ENCODE data around the gene CCDC172. TPM values are rescaled to one million over a fixed set of nuclear protein-coding genes. Genes with fewer than 3 reads are reported as not detected.
"Not testable (repeated sequence)": the region's sequence is repeated elsewhere in the genome, so short reads cannot be mapped to it uniquely, and the experiment has no call there.

CCDC172 gene
- total RNA-seq, 1 donor from 2014 or later, result not detected

DNA sequence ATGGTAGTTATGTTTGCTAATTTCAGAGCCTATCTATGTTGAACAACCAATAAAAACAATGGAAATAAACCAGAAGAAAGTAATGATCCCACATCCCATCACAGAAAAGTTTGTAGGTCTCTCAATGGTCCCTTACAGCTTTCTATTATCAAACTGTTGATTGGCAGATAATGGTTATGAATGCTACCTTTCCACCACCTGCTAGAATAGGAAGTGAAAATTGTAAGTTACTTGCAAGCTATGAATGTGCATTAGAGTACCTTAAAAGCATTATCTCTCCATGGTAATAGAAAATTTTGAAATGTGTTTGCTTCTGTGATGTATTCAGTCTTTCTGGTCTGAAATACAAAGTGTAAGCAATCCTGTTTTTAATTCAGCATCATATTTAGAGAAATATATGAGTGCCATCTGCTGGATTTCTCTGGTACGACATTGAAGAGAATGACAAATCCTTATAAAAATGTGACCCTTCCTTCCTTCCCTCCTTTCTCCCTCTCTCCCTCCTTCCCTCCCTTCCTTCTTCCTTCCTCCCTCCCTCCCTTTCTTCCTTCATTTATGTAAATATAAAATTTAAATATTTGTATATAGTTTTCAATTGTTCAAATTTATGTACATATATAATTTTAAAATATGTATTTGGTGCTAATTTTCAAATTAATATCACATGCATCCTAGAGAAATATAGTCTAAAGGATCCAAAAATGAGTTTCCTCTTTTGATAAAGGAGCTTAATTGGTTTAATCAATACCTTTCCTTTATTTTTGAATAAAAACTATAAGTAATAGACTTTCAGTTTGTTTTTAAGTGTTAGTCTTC, 62.0 kb downstream of the CCDC172 start:
- Histone ChIP-seq H3K4me3 (no peak overlapping the region), H3K27me3 (ENCODE audit: low read depth) (peaks cover 9% of the 10 kb centered on the region), H3K27ac (replicated peaks) (no peak overlapping the region), H3K4me1 (no peaks in the 10 kb centered on the region), H3K36me3 (no peaks in the 10 kb centered on the region), H3K9me3 (replicated peaks) (no peaks in the 10 kb centered on the region)
- TF ChIP-seq, protein P1, sequence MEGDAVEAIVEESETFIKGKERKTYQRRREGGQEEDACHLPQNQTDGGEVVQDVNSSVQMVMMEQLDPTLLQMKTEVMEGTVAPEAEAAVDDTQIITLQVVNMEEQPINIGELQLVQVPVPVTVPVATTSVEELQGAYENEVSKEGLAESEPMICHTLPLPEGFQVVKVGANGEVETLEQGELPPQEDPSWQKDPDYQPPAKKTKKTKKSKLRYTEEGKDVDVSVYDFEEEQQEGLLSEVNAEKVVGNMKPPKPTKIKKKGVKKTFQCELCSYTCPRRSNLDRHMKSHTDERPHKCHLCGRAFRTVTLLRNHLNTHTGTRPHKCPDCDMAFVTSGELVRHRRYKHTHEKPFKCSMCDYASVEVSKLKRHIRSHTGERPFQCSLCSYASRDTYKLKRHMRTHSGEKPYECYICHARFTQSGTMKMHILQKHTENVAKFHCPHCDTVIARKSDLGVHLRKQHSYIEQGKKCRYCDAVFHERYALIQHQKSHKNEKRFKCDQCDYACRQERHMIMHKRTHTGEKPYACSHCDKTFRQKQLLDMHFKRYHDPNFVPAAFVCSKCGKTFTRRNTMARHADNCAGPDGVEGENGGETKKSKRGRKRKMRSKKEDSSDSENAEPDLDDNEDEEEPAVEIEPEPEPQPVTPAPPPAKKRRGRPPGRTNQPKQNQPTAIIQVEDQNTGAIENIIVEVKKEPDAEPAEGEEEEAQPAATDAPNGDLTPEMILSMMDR (IDR thresholded peaks at IDR 0.05; ENCODE audit: borderline replicate concordance), result peak; percentile 72
- DNase-seq, result no peak
- intact Hi-C loops (cut with micrococcal nuclease), result loop anchor here (5.0 kb wide), 1 partner anchor 1034 kb away; no protein-coding TSS in a partner anchor

DNA sequence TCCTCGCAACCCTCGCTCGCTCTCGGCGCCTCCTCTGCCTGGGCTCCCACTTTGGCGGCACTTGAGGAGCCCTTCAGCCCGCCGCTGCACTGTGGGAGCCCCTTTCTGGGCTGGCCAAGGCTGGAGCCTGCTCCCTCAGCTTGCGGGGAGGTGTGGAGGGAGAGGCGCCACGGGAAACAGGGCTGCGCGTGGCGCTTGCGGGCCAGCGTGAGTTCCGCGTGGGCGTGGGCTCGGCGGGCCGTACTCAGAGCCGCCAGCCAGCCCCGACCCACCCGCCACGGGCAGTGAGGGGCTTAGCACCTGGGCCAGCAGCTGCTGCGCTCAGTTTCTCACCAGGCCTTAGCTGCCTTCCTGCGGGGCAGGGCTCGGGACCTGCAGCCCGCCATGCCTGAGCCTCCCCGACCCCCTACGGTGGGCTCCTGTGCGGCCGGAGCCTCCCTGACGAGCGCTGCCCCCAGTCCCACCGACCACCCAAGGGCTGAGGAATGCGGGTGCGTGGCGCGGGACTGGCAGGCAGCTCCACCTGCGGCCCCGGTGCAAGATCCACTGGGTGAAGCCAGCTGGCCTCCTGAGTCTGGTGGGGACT, 69.1 kb downstream of the CCDC172 start:
- peaks cover 16% of the 10 kb centered on the region for H3K27me3 ChIP-seq (ENCODE audit: low read depth)
- DNase-seq; H3K36me3 ChIP-seq; H3K27ac ChIP-seq (replicated peaks); H3K4me3 ChIP-seq; intact Hi-C loops (cut with micrococcal nuclease); H3K4me1 ChIP-seq; H3K9me3 ChIP-seq (replicated peaks): not testable (repeated sequence)

DNA sequence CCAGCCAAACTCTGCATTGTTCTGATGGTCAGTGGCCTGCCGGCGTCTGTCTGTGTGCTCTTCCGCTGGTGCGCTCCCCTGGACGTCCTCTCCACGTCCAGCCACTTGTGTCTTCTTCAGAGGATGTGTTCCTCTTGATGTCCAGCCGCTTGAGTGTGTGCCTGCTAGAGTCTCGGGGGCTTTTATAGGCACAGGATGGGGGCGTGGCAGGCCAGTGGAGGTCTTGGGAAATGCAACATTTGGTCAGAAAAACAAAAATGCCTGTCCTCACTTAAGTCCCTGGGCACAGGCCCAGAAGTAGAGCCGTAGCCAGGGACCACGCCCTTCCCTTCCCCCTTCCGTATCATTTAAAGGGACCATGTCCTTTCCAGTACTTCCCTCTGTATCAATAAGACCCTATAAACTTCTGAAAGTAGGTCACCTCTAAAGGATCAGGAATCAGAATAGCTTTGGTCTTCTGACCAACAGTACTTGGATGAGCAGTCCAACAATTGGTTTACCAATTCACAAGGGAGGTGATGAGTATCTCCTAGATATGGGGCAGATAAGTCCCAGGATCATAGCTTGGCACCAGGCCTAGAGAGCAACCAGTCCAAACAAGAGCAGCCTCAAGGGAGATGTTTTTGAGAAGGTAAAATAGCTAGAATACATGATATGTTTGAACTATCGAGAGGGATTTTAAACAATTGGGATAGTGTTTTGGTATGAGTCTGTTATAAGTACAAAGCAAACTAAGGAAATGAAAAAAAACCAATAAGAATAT, 71.2 kb downstream of the CCDC172 start:
- Histone ChIP-seq H3K27ac (replicated peaks) (no peak overlapping the region), H3K4me1 (no peaks in the 10 kb centered on the region), H3K27me3 (ENCODE audit: low read depth) (peaks cover 15% of the 10 kb centered on the region), H3K36me3 (no peaks in the 10 kb centered on the region), H3K4me3 (no peak overlapping the region), H3K9me3 (replicated peaks) (no peaks in the 10 kb centered on the region)
- no peak for DNase-seq
- TF ChIP-seq, protein P1 (IDR thresholded peaks at IDR 0.05; ENCODE audit: borderline replicate concordance), result no peak
- intact Hi-C loops (cut with micrococcal nuclease), result no loop called here

DNA sequence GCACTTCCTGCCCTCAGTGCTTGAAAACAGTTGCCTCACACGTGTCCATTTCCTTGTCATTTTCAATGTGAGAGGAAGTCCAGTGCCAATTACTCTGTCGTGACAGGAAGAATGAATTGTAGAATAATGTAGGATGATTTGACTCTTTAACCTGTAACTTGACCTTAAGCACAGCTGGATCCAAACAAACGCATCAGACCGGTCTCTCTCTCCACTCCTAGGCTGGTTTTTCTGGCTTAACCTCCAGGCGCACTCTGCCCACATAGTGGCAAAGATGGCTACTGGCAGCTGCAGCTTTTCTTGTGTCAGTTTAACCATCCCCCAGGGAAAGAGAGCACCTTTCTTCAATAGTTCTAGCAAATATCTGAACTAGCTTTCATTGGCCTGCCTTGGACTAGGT, 74.0 kb downstream of the CCDC172 start:
- TF ChIP-seq, protein P1 (IDR thresholded peaks at IDR 0.05; ENCODE audit: borderline replicate concordance), result no peak
- no peak overlapping the region for H3K27ac ChIP-seq (replicated peaks)
- no peaks in the 10 kb centered on the region for H3K36me3 ChIP-seq
- H3K4me1 ChIP-seq, result no peaks in the 10 kb centered on the region
- DNase-seq, result no peak
- no peaks in the 10 kb centered on the region for H3K9me3 ChIP-seq (replicated peaks)
- H3K27me3 ChIP-seq (ENCODE audit: low read depth), result peaks cover 4% of the 10 kb centered on the region
- intact Hi-C loops (cut with micrococcal nuclease), result no loop called here
- no peak overlapping the region for H3K4me3 ChIP-seq

DNA sequence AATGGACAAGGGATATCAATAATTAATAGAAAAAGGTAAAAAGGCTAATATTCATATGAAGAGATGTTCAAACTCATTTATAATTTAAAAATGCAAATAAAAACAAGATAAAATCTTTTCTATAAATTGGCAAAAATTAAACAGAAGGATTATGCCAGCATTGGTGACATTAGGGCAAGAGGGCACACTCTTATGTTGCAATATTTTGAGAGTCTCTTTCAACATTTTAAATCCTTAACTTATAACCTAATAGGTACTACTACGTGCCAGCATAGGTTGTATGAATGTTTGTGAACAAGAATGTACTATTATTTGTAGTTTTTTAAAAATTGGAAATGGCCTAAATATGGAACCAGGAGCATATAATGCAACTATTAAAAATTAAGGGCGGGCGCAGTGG, 78.6 kb downstream of the CCDC172 start:
- no peaks in the 10 kb centered on the region for H3K4me1 ChIP-seq
- TF ChIP-seq, protein P1 (IDR thresholded peaks at IDR 0.05; ENCODE audit: borderline replicate concordance), result no peak
- H3K36me3 ChIP-seq, result no peaks in the 10 kb centered on the region
- DNase-seq, result no peak
- H3K27me3 ChIP-seq (ENCODE audit: low read depth), result no peaks in the 10 kb centered on the region
- H3K9me3 ChIP-seq (replicated peaks), result peaks cover 4% of the 10 kb centered on the region
- no peak overlapping the region for H3K27ac ChIP-seq (replicated peaks)
- intact Hi-C loops (cut with micrococcal nuclease), result no loop called here
- H3K4me3 ChIP-seq, result no peak overlapping the region
